NOMO-1 treated with DMSO at 0.1 percent for 48 hours (cell line): ENCODE data around the gene ABCB7.
"Not testable (repeated sequence)": the region's sequence is repeated elsewhere in the genome, so short reads cannot be mapped to it uniquely, and the experiment has no call there.

ENCODE experiments used
- DNase-seq: peaks from one replicate; lab custom pipeline; 2025; ENCODE audit not compliant: unreplicated experiment; lab: John Stamatoyannopoulos, UW

ABCB7 gene

GRCh38 chrX:75155827-75156525 is at the start of gene ABCB7:
Gene ABCB7 (minus strand): TSS chrX:75156283. CDS start chrX:75156272, 11 bp downstream.
- DNase-seq: peak; percentile 63

GRCh38 chrX:75188415-75189206 is 32.5 kb upstream of the ABCB7 start:
- DNase-seq: not testable (repeated sequence)

- DNase-seq: no peak
Observed at GRCh38 chrX:75181721-75182120, 25.6 kb upstream of the ABCB7 start.

GRCh38 chrX:75179536-75180293 is 23.6 kb upstream of the ABCB7 start:
- DNase-seq: not testable (repeated sequence)

GRCh38 chrX:75172257-75172890 is 16.3 kb upstream of the ABCB7 start:
- not testable (repeated sequence) for DNase-seq

- DNase-seq: peak; percentile 51
Observed at GRCh38 chrX:75158054-75158453, 2.0 kb upstream of the ABCB7 start.

GRCh38 chrX:75156531-75156945 is 455 bp upstream of the ABCB7 start:
- DNase-seq: peak; percentile 65

- no peak for DNase-seq
Observed at GRCh38 chrX:75155447-75155826, 646 bp downstream of the ABCB7 start.

GRCh38 chrX:75154871-75155270 is 1.2 kb downstream of the ABCB7 start:
- no peak for DNase-seq

- DNase-seq: no peak
Observed at GRCh38 chrX:75151827-75152592, 4.1 kb downstream of the ABCB7 start.

GRCh38 chrX:75149654-75150053 is 6.4 kb downstream of the ABCB7 start:
- no peak for DNase-seq

- DNase-seq: no peak
Observed at GRCh38 chrX:75132672-75133071, 23.4 kb downstream of the ABCB7 start.

- DNase-seq: no peak
Observed at GRCh38 chrX:75131973-75132627, 24.0 kb downstream of the ABCB7 start.

- DNase-seq: not testable (repeated sequence)
Observed at GRCh38 chrX:75129069-75129468, 27.0 kb downstream of the ABCB7 start.

- DNase-seq: no peak
Observed at GRCh38 chrX:75118296-75118695, 37.8 kb downstream of the ABCB7 start.

GRCh38 chrX:75115707-75116413 is 40.2 kb downstream of the ABCB7 start:
- DNase-seq: no peak

GRCh38 chrX:75114638-75115037 is 41.4 kb downstream of the ABCB7 start:
- DNase-seq: no peak

GRCh38 chrX:75113664-75114063 is 42.4 kb downstream of the ABCB7 start:
- no peak for DNase-seq

- no peak for DNase-seq
Observed at GRCh38 chrX:75107863-75108509, 48.1 kb downstream of the ABCB7 start.
